GM12873 (cell line): ENCODE measurements around the gene KRT82.

Source experiments
- CTCF ChIP-seq: IDR thresholded peaks from 2 replicates; pipeline ENCODE4 v1.5.1; 2012; ENCODE audit warnings: low read depth, mild to moderate bottlenecking, moderate library complexity, low read length, control low read depth; ENCODE audit not compliant: insufficient read depth; ENCODE audit errors: missing control alignments

KRT82 gene

DNA sequence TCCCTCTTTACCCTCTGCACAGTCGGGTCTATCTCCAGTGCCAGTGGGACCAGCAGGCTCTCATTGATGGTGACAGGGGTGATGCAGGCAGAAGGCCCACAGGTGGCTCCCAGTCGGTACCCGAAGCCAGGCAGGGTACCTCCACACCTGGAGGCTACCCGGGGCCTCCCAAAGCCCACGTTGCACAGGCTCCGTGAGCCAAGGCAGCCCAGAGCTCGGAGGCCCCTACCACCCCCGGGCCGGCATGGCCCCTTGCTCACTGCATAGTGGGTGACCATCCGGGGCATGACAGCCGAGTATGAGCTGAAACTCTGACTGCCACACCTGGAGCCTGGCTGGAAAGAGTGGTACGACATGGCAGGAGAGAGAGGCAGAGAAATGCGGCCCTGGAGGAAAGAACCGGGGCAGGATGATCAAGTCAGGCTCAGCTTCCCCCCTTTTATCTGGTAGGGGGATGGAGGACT lies at the start of gene KRT82:
Gene KRT82, minus strand, starts transcription at position 414 of the 464 bp plus-strand sequence. Its CDS starts 58 bp downstream, at position 356.
- TF ChIP-seq CTCF: no peak

DNA sequence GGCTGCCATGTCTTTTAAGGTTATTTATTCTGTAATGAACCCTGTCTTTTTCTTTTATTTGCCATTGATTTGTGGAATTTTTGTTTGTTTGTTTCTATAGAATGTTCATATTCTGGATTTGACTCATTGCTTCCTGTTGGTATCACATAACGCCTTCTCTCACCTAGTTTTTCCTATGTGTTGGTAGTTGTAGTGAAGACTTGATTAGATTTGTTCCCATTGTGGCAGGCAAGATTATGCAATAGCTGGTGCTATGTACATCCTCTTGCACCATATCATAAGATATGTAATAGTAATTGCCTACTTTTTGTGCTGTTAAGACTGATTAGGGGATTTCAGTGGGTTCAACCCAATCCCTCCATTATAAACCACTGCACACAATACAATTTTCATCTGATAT lies 49.7 kb upstream of the KRT82 start:
- TF ChIP-seq CTCF: no peak

DNA sequence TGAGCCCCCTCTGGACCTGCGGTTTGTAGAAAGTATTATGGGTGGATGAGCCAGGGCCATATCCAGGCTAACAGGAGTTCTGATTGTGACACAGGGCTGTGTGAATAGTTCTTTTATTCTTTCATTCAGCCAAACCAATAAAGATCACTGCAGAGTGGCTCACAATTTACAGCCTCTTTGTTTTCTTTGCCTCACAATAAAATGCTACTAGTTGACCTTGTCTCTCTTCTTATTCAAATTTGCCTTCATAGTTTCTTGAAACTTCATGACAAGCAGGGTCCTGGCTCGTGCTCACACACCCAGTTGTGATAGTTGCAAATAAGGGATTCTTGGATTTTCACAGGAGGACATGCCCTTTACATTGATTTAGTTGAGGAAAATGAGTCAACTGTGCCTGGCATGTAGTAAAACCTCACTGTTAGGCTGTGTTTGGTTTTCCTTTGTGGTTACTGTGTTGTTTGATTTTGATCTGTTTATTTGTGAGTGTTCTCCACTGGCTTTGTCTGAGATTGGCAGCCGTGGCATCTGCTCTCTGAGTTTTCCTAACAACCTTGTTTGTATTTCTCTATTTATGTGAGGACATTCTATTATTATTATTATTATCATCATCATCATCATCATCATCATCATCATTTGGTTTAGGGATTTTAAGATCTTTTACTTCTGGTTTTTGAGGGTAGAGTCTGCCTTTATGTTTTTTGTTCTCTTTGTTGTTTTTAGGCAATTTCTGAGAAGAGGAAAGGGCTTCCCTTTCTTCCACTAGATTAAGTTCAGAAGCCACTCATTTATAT lies 48.5 kb upstream of the KRT82 start:
- no peak for TF ChIP-seq CTCF

DNA sequence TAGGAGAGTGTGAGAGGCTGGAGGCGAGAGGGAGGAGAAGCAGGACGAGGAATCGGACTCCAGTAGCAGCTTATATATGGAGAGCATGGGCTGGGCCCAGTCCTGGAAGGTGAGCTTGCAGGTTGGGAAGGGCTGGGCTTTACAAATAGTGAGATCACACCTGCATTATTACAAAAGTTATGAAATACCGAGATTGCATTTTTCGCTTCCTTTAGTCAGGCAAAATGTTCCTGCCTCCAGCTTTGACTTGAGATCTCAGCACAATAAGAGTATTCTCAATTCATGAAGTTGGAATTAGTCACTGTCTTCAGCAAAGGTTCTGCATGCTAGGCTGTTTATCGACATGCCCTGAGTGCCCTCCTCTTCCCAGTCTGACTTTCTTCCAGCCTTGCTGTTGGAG lies 46.0 kb upstream of the KRT82 start, which contains the start of gene KRT6B:
Gene KRT6B, minus strand, starts transcription at position 46 of the 400 bp plus-strand sequence. CDS start 68 bp downstream, outside the sequence.
- TF ChIP-seq CTCF: no peak

- TF ChIP-seq CTCF: no peak
Observed at GRCh38 chr12:52448228-52448627, 42.1 kb upstream of the KRT82 start.

DNA sequence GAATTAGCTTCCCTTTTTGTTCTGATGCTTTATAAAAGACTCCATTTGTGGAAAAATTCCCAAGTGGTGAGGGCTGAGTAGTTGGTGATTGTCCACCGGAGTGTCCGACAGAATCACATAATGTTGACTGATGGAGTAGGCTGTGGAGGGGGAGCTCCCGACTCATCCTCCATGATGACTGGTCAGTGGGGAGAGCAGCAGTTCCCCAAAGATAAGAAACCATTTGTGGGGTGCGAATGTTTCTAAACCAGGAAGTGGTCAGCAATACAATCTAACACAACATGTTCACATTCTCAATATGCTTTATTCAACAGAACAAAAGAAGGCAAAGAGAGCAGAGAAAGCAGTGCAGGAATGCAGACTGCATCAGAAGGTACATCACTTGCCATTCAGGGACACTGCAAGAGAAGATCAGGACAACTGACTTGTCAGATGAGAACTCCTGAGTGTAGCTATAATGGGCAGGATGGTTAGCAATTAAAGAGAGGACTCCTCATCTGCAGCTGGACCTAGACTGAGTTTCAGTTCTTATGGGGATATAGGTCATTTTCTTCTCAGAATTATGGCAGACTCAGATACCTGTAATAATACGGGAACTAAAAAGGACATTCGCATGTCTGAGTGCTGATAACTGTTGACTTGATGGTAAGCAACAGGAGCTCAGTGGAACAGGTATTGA lies 40.4 kb upstream of the KRT82 start:
- no peak for TF ChIP-seq CTCF

DNA sequence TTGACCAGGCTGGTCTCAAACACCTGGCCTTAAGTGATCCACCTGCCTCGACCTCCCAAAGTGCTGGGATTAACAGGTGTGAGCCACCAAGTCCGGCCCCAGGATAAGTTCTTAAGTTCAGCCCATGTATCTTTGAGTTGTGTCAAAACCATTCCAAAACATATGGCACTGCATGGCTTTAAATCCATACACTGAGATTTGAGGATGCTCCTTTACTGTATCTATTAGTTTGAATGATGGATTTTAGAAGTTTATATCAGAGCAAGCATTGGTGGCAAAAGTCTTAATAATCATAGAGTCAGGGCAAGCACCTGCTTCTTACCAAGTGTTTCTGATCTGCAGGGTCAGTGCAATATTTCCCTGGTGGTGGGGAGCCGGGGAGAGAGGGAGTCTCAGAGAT lies 39.7 kb upstream of the KRT82 start:
- no peak for TF ChIP-seq CTCF
